Stimulated activated CD4-positive, alpha-beta T cell treated with anti-CD3 and anti-CD28 coated beads, Interleukin-12 subunit alpha, Interleukin-12 subunit beta, amount 100 ng/mL, for 48 hours (primary cell): ENCODE measurements around the gene NXPH1.
A peak's percentile ranks its signal among the peaks of the same experiment; 100 is the strongest.

ENCODE experiments used
- DNase-seq, 3 donors: peaks; one replicate each; pipeline ENCODE4 v3.0.0-alpha.2; 2020; ENCODE audit warnings: low read depth in 2 of 3, low spot score in 1 of 3

The NXPH1 gene

DNA sequence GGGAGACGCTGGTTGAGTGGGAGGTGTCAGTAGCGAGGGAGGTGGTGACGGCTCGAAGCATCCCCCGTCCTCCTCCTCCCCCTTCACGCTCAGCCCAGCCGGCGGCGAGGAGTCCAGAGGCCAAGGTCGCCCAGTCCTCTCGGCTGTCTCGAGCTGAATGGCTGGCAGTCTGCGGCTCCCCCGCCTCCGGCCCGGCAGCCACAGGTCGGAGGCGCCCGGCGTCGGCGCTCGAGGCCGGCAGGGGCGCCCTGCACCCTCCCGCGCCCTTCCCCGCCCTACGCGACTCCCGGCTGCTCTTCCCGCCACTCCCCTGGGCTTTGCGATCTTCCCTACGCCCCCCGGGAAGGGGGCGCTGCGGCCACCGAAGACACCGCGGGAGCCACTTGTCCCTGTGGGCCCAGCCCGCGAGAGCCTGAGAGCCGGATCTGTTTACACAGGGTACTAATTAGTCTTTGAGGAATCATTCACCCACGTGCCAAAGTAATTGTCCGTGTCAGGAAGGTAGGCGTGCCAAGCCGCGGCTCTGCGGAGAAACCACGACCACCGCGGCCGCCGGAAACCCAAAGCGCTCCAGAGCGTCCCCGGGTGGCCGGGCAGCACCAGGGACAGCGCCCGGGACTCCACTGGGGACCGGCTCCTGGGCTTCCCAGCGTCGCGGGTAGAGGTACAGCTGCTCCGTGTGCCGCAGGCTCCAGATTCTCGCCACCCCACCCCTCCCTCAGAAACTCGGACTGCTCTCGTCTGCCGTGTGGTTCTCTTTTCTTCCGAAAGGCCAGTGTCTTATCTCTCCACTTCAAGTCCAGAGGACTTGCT lies at the start of gene NXPH1:
Gene NXPH1, plus strand, starts transcription at position 133 of the 813 bp plus-strand sequence.
- DNase-seq, result no peak

DNA sequence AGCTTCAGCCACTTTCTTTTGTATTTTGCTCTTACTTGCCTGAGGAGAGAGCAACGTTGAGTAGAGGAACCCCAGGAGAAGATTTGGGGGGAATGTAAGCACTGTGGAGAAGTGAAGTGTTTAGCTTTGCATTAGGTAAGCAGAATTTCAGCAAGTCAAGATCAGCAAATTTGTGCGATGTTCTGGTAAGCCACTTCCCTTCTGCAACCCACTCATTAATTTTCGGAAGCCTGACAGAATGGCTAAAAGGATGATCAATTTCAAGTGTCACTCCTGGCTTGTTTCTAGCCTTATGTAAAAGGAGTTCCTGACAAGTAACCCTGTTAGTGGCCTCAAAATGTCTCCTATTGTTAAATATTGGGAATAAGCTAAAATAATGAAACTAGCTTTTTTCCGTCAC lies 48.5 kb upstream of the NXPH1 start:
- no peak for DNase-seq

DNA sequence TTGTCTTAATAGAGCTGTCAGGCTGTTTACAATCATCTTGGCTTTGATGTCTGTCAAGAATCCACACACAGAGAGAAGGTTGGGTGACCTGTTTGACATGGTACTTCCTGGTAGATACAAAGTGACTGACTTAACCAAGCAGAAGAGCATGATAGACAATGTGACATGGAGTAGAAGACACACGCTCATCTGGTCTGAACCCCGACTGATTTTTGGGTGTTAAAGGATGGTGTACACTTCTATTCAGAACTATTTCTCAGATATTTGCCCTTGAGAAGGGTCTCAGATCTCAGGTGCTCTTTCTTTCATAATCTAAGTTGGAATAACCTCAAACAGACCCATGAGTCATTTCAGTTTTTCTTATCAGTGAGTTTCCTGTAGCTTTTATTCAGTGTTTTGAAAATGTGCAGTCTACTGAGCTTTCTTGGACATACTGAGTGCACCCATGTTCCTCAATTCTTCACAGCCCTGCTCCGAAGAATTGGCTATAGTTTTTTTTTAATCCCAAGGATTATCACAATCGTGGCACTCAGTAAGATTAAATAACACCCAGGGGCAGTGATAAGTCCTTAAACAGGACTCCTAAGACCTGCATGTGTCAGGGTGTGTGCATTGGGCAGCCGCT lies 46.4 kb upstream of the NXPH1 start:
- no peak for DNase-seq

DNA sequence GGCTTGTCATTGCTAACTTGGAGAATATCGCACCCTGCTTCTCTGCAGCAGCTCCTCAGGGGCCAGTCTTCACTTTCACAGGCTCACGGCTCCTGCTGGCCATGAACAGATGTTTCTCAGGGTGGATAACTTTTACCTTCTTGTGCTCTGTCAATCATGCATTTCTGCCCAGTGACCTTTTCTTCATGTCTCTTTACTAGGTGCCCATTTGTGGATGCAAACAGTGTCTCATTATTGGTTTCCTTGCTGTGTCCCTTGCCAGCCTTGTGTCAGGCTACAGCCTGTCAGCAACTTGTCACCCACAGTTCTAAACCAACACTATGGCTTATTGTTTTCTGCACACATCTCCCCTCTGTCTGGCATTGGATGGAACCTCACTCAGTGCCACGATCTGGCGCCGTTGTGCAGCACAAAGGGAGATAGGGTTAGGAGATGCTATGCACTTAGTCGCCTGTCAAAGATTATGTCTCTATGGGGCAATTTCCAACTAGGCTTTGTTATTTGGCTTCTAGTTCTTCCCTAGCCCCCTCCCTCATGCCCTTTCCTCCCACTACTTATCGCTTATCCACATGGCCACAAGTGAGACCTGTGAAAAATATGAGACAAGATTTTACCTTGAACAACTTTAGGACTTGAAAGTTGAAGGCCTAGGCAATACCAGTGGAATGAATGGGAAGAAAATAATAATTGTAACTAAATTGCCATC lies 45.7 kb upstream of the NXPH1 start:
- no peak for DNase-seq

- no peak for DNase-seq
These were observed 45.2 kb upstream of the NXPH1 start for GRCh38 chr7:8388257-8388625.

DNA sequence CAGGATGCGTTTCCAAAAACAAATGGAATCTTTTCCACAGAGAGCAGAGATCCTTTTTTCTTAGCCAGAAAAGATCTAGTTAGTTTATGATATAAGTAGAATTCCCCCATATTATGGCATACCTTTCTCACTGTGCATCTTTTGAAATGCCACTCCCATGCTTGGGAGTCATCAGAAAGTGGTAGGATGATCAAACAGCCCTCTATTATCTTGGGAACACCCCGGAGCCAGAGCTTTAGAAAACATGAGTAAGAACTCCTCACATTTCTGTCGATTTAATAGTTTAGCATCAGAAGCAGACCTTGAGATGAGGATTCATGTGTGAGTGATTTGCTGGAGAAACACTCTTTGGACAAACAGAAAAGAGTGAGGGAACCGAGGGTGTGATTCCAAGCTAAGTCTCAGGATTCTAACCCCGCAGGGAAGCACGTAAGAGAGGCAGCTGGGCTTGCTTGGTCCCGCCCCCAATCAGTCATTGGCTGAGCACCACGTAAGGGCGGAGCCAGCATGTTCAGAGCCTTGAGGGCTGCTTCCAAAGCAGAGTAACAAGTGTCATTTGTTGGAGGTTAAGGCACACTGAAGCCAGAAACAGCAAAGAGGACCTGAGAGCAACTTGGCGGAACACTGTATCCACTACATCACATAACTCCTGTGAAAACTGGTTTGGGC lies 43.7 kb upstream of the NXPH1 start:
- DNase-seq, result no peak

- DNase-seq, result no peak
These were observed 43.2 kb upstream of the NXPH1 start for GRCh38 chr7:8390262-8390626.

DNA sequence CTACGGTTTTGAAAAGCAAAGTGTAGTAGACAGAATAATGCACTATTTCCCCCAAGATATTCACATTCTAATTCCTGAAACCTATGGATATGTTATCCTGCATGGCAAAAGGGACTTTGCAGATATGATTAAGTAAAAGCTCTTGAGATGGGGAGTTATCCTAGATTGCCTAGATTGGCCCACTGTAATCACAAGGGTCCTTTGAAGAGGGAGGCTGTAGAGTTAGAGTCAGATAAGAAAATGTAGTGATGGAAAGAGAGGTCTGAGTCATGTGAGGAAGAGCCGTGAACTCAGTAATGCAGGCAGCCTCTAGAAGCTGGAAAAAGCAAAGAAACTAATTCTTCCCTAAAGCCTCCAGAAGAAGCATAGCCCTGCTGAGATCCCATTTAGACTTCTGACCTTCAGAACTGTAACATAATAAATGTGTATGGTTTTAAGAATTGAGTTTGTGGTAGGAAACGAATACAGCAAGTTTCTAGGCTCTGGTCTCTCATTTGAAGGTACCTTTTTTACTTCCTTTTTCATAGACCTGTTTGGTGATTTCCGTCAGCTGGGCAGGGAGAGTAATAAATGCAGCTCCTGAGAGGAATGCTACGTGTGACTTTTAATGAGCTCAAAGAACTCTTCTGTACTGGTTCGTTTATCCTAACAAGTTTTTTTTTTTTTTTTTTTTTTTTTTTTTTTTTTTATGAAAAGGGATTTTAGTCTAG lies 41.9 kb upstream of the NXPH1 start:
- DNase-seq, result no peak

DNA sequence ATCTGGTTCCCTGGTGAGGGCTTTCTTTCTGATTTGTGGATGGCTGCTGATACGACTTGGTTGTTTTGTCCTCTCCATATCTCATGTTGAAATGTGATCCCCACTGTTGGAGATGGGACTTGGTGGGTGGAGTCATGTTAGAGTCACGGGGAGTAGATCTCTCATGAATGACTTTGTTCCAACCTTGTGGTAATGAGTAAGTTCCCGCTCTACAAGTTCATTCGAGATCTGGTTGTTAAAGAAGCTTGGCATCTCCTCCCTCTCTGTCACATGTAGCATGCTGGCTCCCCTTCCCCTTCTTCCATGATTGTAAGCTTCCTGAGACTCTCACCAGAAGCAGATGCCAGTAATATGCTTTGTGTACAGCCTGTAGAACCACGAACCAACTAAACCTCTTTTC lies 37.1 kb upstream of the NXPH1 start:
- DNase-seq, result no peak

DNA sequence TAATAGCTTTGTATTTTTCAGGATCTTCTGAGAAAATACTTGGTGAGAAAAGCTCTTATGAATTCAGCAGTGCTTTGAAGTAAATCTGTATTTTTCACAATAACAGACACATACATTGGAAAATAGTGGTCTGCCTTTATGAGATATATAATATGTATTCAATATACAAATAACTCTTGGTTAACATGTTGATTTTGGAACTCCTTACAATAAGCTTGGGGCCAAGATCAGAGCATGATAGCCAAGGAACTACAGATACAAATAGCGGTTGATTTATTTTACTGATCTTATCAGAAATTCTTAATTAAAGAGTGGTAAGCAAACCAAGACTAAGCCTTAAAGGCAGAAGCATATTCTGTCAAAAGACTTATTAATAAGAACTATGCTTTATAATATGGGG lies 24.5 kb upstream of the NXPH1 start:
- no peak for DNase-seq

- DNase-seq, result no peak
These were observed 22.3 kb upstream of the NXPH1 start for GRCh38 chr7:8411103-8411502.

- DNase-seq, result no peak
These were observed 19.8 kb upstream of the NXPH1 start for GRCh38 chr7:8413600-8413999.

DNA sequence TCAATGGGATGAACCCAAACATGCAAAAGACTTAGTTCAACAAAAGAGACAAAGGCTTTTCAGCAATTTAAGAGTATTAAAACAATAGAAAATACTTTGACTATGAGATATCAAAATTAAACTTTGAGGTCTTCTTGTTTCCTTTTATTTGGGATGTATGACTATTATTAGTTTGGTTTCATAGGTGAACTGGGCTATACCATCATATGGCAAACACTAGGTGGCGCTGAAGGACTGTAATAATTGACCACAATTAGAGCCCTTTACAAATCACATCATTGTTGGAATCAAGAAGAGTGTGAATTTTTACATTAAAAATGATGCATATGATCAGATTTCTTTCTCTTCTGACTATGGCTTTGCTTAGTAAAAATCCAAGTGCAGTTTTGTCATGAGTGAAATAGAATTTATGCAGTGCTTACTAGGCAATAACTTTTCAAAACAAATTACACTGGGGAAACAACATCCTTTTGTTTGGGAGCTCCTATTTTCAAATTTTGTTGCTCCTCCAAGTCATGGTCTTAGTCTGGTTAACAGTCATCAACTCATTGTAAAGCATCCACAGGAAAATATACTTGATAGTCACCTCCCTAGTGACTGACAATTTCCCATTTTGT lies 14.7 kb upstream of the NXPH1 start:
- peak in 2 of 3 donors; percentile 17 to 49 for DNase-seq

DNA sequence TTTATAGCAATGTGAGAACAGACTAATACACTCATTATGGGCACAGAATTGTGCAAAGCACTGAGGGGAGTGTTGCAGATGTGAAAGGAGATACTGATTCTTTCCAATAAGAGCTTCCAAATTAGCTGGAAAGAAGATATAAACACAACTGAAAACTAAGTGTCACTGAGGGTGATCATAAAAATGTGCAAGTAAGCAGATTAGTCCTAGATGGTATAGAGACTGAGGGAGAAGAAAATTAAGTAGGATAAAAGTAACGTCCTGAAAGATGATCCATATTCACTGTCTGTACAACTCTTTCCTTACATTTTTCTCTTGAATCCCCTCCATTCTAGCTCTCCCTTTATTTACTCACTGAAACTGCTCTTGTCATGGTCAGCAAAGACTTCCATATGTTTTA lies 11.2 kb upstream of the NXPH1 start:
- no peak for DNase-seq

DNA sequence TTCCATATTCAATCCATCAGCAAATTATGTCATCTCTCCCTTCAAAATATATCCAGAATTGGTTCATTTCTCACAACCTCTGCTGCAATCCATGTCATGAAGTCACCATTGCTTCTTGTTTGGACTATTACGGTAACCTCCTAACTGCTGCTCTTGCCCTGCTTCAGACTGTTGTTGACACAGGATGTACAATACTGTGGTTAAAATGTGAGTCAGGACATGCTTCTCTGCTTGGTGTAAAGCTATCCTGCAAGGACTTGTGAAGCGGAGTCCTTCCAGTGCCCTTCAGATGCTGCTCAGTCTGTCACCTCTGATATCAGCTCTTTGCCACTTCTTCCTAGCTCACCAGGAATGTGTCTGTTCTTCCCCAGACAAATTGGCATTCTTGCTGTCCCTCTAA lies 10.4 kb upstream of the NXPH1 start:
- no peak for DNase-seq

- no peak for DNase-seq
These were observed 8.2 kb upstream of the NXPH1 start for GRCh38 chr7:8425223-8425622.

DNA sequence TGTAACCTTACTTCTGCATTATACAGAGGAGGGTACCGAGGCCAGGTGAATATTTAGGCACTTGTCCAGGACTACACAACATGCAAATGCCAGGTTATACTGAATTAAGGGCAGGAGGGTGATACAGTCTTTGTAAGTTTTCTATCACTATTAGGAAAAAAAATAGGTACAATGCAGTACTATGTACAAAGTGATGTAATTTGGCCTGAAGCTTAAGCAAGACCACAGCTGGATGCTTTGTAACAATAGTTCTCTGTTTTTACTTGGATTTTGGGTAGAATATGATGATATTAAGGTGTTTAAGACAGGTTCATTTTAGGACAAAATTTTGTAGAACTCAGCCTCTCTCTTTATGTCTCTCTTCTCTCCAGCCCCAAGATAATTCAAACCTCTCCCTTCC lies 2.8 kb upstream of the NXPH1 start:
- DNase-seq, result no peak

DNA sequence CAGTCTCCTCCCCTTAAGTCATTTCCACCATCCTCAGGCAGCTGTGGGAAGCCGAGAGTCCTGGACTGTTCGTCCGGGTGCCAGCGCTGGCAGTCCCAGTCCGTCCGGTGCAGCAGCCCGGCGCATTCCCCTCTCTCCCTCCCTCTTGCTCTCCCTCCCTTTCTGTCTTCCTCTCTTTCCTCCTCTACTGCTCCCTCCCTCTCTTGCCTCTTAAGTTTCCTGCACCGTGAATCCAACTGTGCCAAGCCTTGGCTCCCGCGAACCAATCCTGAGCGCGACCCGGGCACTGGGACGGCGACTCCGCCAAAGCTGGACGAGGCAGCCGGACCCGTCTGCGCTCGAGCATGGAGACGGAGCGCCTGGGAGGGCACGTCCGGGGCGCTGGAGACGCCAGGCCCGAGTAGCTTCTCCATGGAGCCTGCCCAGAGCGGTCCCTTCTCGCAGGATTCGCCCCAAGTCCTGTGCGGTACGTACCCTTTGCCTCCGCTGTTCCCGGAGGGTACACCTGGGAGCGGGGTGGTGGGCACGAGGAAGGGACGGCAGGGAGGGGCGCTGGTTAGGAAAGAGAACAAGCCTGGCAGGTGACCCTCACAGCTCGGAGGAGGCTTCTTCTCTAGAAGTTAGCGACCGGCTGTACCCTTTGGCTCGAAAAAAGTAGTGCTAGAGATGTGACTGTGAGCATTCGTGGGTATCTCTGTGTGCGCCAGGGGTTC lies 1.0 kb downstream of the NXPH1 start:
- DNase-seq, result no peak

DNA sequence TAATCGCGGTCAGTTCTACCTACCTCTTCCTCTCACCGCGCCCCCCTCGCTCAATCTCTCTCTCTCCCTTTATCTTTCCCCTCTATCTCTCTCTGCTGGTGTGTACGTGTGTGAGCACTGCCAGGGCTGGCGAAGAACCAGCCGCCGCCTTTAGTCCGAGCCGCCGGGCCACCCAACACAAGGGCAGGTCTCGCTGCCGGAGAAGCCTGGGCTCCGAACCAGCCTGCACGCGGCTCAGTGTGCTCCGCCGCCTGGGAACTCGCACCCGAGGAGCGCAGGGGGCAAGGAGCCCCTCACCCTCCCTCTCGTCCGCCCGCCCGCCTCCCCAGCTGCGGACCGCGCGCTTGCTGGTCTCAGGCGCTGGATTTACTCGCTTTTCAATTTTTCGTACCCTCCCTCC lies 1.7 kb downstream of the NXPH1 start:
- no peak for DNase-seq
